ENCODE measurements around the gene KIAA1755.

- TF ChIP-seq POLR2A (IDR thresholded peaks at IDR 0.05; ENCODE audit: low read length) (no peak), GATA1 (IDR thresholded peaks at IDR 0.05; ENCODE audit: low read depth, low read length) (no peak)
Measured at GRCh38 chr20:38169636-38170193, 90.8 kb downstream of the KIAA1755 start.

All from erythroblast (primary cell).